HL-60/S4 treated with phorbol 12-myristate 13-acetate at 8.2 ng/mL for 4 days and 3 days (cell line): ENCODE results near the gene BBC3.

Source experiments
- in situ Hi-C: fragments of 300-500 bp; cut with MboI; formaldehyde crosslinking; loops from 2 replicates; pipeline ENCODE4 v1.15.0; 2022; ENCODE audit warnings: low sequenced_read_pairs

Gene BBC3

GRCh38 chr19:47203254-47203653 is 27.7 kb downstream of the BBC3 start:
- in situ Hi-C loops: no loop called here

- in situ Hi-C loops: no loop called here
Measured at GRCh38 chr19:47200530-47200929, 30.5 kb downstream of the BBC3 start.

DNA sequence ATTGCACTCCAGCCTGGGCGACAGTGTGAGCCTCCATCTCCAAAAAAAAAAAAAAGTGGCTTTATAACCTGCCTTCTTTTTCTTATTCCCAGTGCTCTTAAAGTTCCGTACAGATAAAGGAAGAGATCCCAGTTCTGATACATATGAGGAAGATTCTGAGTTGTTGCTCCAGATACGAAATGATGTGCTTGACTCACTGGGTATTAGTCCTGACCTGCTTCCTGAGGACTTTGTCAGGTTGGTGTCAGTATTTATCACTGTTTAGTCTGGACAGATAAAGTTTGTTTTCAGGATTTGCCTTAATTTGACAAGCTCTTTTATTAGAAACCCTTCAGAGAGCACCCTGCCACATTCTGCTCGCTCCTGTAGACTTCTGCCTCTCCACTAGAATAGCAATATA is 33.9 kb downstream of the BBC3 start:
- in situ Hi-C loops: no loop called here

GRCh38 chr19:47195434-47195833 is 35.6 kb downstream of the BBC3 start:
- in situ Hi-C loops: no loop called here

- in situ Hi-C loops: no loop called here
Measured at GRCh38 chr19:47190167-47190727, 40.8 kb downstream of the BBC3 start.

DNA sequence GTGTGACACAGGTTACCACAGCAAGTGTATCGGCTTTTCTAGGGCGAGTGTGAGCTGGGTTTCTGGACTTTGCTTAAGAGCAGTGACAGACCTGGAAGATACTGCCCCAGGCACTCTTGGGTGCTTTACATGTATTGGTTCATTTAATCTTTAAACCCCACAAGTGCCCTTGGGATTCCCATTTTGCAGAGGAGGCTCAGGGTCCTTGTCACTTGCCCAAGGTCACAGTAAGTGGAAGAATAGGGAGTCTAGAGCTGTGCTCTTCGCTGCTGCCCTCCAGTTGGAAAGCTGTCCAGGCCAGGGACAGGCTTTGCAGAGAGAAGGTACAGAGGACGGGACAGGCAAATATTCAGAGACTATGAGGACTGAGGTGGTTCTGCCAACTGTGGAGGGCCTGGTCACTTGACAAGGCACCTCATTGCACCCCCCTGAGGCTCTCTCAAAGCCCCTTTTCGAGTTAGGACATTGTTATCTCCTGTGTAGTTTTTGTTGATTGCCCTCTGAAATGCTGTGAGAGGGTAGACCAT is 42.4 kb downstream of the BBC3 start:
- in situ Hi-C loops: no loop called here

- in situ Hi-C loops: no loop called here
Measured at GRCh38 chr19:47187797-47188196, 43.2 kb downstream of the BBC3 start.

- in situ Hi-C loops: no loop called here
Measured at GRCh38 chr19:47187335-47187655, 43.7 kb downstream of the BBC3 start.

GRCh38 chr19:47186446-47187334 is 44.3 kb downstream of the BBC3 start:
- in situ Hi-C loops: no loop called here

DNA sequence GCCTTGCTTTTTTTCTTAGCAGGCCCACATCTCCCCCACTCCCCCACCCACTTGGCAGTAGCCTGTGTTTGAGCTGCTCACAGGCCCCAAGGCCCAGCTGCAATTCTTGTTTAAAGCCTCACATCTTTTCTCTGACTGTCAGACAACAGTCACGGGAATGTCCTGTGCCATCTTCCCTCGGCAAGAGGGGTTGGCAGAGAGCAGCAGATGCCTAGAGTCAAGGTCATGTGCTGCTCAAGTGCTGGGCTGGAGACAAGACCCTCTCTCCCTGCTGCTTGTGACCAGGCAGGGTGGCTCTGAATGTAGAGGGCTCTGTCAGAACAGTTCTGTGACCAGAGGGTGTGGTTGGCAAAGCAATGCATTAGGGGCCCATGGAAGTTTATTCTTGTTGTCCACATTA is 47.4 kb downstream of the BBC3 start:
- in situ Hi-C loops: no loop called here

DNA sequence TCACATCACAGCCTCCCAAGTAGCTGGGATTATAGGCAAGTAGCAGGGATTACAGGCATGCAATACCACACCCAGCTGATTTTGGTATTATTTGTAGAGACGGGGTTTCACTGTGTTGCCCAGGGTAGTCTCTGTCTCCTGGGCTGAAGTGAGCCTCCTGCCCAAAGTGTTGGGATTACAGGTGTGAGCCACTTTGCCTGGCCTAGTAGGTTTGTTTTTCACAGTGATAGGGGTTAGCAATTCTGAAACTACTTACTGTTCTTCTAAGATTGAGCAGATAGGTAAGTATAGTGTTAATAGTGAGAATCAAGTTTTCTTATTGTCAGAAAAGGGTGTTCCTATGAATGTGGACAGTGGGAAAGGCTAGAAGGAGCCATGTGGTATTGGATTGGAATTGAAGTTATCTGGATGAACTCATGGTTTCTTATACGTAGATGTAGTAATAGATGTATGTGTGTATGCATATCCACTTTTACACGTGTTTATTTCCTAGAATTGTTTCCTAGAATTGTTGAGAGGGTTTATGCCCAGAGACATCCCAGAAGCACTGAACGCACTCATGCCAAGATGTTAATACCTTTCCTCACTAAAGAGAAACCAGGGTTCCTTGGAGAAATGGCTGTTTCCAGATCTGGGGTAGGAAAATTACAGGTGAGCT is 51.2 kb downstream of the BBC3 start:
- in situ Hi-C loops: no loop called here

GRCh38 chr19:47176627-47177090 is 54.3 kb downstream of the BBC3 start:
- in situ Hi-C loops: no loop called here

- in situ Hi-C loops: no loop called here
Measured at GRCh38 chr19:47176071-47176626, 54.9 kb downstream of the BBC3 start.

GRCh38 chr19:47172666-47173455 is 58.1 kb downstream of the BBC3 start:
- in situ Hi-C loops: no loop called here
